ENCODE results near the gene DTX4.

Gene DTX4

GRCh38 chr11:59154610-59155009 is 17.3 kb upstream of the DTX4 start:
- no peak for ATAC-seq
- Mint-ChIP-seq H3K36me3 (no peaks in the 10 kb centered on the region), H3K9me3 (no peaks in the 10 kb centered on the region), H3K4me1 (peaks cover 31% of the 10 kb centered on the region), H3K4me3 (no peak overlapping the region), H3K27me3 (no peaks in the 10 kb centered on the region), H3K27ac (no peak overlapping the region)

GRCh38 chr11:59157433-59157832 is 14.5 kb upstream of the DTX4 start:
- Mint-ChIP-seq H3K27me3 (no peaks in the 10 kb centered on the region), H3K4me3 (no peak overlapping the region), H3K9me3 (no peaks in the 10 kb centered on the region), H3K27ac (peak overlapping the region; percentile 60), H3K4me1 (peaks cover 20% of the 10 kb centered on the region), H3K36me3 (no peaks in the 10 kb centered on the region)
- ATAC-seq: no peak

GRCh38 chr11:59158206-59159068 is 13.5 kb upstream of the DTX4 start:
- H3K4me1 Mint-ChIP-seq: peaks cover 12% of the 10 kb centered on the region
- no peaks in the 10 kb centered on the region for H3K27me3 Mint-ChIP-seq
- H3K27ac Mint-ChIP-seq: peak overlapping the region; percentile 60
- H3K36me3 Mint-ChIP-seq: no peaks in the 10 kb centered on the region
- peak; percentile 90 for ATAC-seq
- no peaks in the 10 kb centered on the region for H3K9me3 Mint-ChIP-seq
- no peak overlapping the region for H3K4me3 Mint-ChIP-seq

- H3K27me3 Mint-ChIP-seq: no peaks in the 10 kb centered on the region
- no peak overlapping the region for H3K4me3 Mint-ChIP-seq
- no peak for ATAC-seq
- H3K36me3 Mint-ChIP-seq: no peaks in the 10 kb centered on the region
- no peaks in the 10 kb centered on the region for H3K4me1 Mint-ChIP-seq
- H3K27ac Mint-ChIP-seq: no peak overlapping the region
- no peaks in the 10 kb centered on the region for H3K9me3 Mint-ChIP-seq
Observed at GRCh38 chr11:59164028-59164427, 7.9 kb upstream of the DTX4 start.

GRCh38 chr11:59172345-59173079 is 580 bp downstream of the DTX4 start:
- Mint-ChIP-seq H3K4me1 (peaks cover 29% of the 10 kb centered on the region), H3K27me3 (no peaks in the 10 kb centered on the region), H3K4me3 (peak overlapping the region; percentile 83), H3K9me3 (no peaks in the 10 kb centered on the region), H3K27ac (peak overlapping the region; percentile 78), H3K36me3 (peaks cover 9% of the 10 kb centered on the region)
- peak; percentile 66 for ATAC-seq

GRCh38 chr11:59173080-59173963 is 1.4 kb downstream of the DTX4 start:
- Mint-ChIP-seq H3K9me3 (no peaks in the 10 kb centered on the region), H3K36me3 (peaks cover 17% of the 10 kb centered on the region), H3K27ac (peak overlapping the region; percentile 78), H3K4me3 (peak overlapping the region; percentile 83), H3K4me1 (peaks cover 29% of the 10 kb centered on the region), H3K27me3 (no peaks in the 10 kb centered on the region)
- ATAC-seq: no peak

GRCh38 chr11:59173964-59174663 is 2.2 kb downstream of the DTX4 start:
- H3K27ac Mint-ChIP-seq: peak overlapping the region; percentile 78
- H3K4me1 Mint-ChIP-seq: peaks cover 29% of the 10 kb centered on the region
- H3K27me3 Mint-ChIP-seq: no peaks in the 10 kb centered on the region
- H3K4me3 Mint-ChIP-seq: no peak overlapping the region
- peaks cover 3% of the 10 kb centered on the region for H3K9me3 Mint-ChIP-seq
- H3K36me3 Mint-ChIP-seq: peaks cover 23% of the 10 kb centered on the region
- no peak for ATAC-seq

- H3K27me3 Mint-ChIP-seq: no peaks in the 10 kb centered on the region
- ATAC-seq: no peak
- H3K9me3 Mint-ChIP-seq: peaks cover 8% of the 10 kb centered on the region
- H3K4me1 Mint-ChIP-seq: peaks cover 29% of the 10 kb centered on the region
- H3K27ac Mint-ChIP-seq: no peak overlapping the region
- H3K4me3 Mint-ChIP-seq: no peak overlapping the region
- H3K36me3 Mint-ChIP-seq: peaks cover 28% of the 10 kb centered on the region
Observed at GRCh38 chr11:59174664-59175033, 2.7 kb downstream of the DTX4 start.

- Mint-ChIP-seq H3K4me1 (peaks cover 29% of the 10 kb centered on the region), H3K36me3 (peaks cover 33% of the 10 kb centered on the region), H3K27ac (peak overlapping the region; percentile 21), H3K4me3 (no peak overlapping the region), H3K27me3 (no peaks in the 10 kb centered on the region), H3K9me3 (peaks cover 10% of the 10 kb centered on the region)
- ATAC-seq: no peak
Observed at GRCh38 chr11:59175091-59175501, 3.2 kb downstream of the DTX4 start.

- Mint-ChIP-seq H3K27ac (no peak overlapping the region), H3K4me3 (no peak overlapping the region), H3K27me3 (no peaks in the 10 kb centered on the region), H3K4me1 (peaks cover 29% of the 10 kb centered on the region), H3K36me3 (peaks cover 33% of the 10 kb centered on the region), H3K9me3 (peaks cover 10% of the 10 kb centered on the region)
- ATAC-seq: no peak
Observed at GRCh38 chr11:59176330-59176729, 4.4 kb downstream of the DTX4 start.

GRCh38 chr11:59178402-59178801 is 6.5 kb downstream of the DTX4 start:
- no peak overlapping the region for H3K4me3 Mint-ChIP-seq
- peaks cover 21% of the 10 kb centered on the region for H3K4me1 Mint-ChIP-seq
- H3K36me3 Mint-ChIP-seq: peaks cover 37% of the 10 kb centered on the region
- no peaks in the 10 kb centered on the region for H3K27me3 Mint-ChIP-seq
- ATAC-seq: no peak
- no peak overlapping the region for H3K27ac Mint-ChIP-seq
- H3K9me3 Mint-ChIP-seq: peaks cover 10% of the 10 kb centered on the region

GRCh38 chr11:59179121-59179520 is 7.2 kb downstream of the DTX4 start:
- ATAC-seq: no peak
- H3K27ac Mint-ChIP-seq: no peak overlapping the region
- peaks cover 37% of the 10 kb centered on the region for H3K36me3 Mint-ChIP-seq
- peaks cover 13% of the 10 kb centered on the region for H3K4me1 Mint-ChIP-seq
- H3K27me3 Mint-ChIP-seq: no peaks in the 10 kb centered on the region
- H3K4me3 Mint-ChIP-seq: no peak overlapping the region
- H3K9me3 Mint-ChIP-seq: peaks cover 10% of the 10 kb centered on the region

- H3K4me3 Mint-ChIP-seq: no peak overlapping the region
- H3K4me1 Mint-ChIP-seq: peaks cover 3% of the 10 kb centered on the region
- H3K36me3 Mint-ChIP-seq: peaks cover 42% of the 10 kb centered on the region
- H3K27ac Mint-ChIP-seq: no peak overlapping the region
- ATAC-seq: no peak
- H3K9me3 Mint-ChIP-seq: peaks cover 10% of the 10 kb centered on the region
- no peaks in the 10 kb centered on the region for H3K27me3 Mint-ChIP-seq
Observed at GRCh38 chr11:59180168-59180776, 8.3 kb downstream of the DTX4 start.

GRCh38 chr11:59180907-59181306 is 9.0 kb downstream of the DTX4 start:
- Mint-ChIP-seq H3K27ac (no peak overlapping the region), H3K36me3 (peaks cover 42% of the 10 kb centered on the region), H3K27me3 (no peaks in the 10 kb centered on the region), H3K4me3 (no peak overlapping the region), H3K4me1 (no peaks in the 10 kb centered on the region), H3K9me3 (peaks cover 10% of the 10 kb centered on the region)
- ATAC-seq: no peak

Data from stimulated activated memory B cell treated with anti-CD40 and anti-IgM and Interleukin-4, amounts not matched to agents 10 μg/mL and 1 μg/mL and 100 μg/mL, for 72 hours (primary cell).